Renal cortex interstitium (tissue), 11 donors: ENCODE data around the gene RFX4. TPM values are rescaled to one million over a fixed set of nuclear protein-coding genes. Genes with fewer than 3 reads are reported as not detected.
"Not testable (repeated sequence)": the region's sequence is repeated elsewhere in the genome, so short reads cannot be mapped to it uniquely, and the experiment has no call there.

Source experiments
- DNase-seq, 11 donors: peaks; one replicate each; pipeline ENCODE4 v3.0.0-alpha.2; 2013; ENCODE audit warnings: low read depth in 9 of 11, low spot score in 4 of 11; ENCODE audit errors: extremely low read depth in 1 of 11
- polyA plus RNA-seq, 3 donors: library from polyadenylated mRNA; unstranded; fragments of 120-200 nt; gene quantifications; one replicate each; pipeline ENCODE4 v1.2.1, GENCODE V29; 2013; ENCODE audit not compliant: insufficient read length in 3 of 3

RFX4 gene
- polyA plus RNA-seq, 3 donors = 0.06 to 0.26 TPM; not detected in 1

DNA sequence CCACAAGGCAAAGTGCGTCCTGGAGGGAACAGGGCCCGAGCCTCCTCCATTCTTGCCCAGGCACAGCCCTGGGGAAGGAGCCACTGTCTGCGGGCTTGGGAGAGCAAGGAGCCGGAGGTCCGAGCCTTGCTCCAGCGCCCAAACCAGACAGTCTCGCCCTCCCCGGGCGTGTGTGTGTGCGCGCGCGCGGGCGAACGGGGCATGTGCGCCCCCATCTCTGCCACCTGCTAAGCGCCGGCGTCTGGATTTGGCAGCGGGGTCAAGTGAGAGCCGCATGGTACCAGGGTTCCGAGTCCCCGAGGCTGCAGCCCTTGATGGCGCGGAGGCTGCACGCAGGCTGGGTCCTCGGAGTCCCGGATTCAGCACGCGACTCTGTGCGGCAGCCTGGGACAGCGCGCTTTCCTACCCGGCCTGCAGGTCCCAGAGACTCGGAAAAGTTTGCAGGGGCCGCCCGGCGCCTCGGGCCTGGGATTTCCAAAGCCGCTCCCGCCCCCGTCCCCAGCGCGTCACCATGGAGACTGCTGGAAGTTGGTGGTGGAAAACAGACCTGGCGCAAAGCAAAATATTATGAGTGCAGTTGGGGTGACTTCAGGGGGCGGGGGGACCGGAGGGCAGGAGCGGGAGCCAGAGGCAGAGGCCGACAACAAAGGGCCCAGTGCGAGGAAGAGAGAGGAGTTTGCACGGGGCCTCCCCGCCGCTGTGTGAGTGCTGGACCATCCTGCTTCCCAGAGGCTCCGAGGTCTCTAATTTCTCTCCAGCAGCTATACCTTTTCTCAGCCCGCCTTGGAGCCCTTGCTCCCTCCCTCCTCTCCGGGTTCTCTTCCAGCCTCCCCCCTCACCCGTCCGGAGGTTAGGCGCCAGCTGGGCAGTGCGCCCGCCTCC, 4.2 kb downstream of the RFX4 start:
- DNase-seq = no peak

DNA sequence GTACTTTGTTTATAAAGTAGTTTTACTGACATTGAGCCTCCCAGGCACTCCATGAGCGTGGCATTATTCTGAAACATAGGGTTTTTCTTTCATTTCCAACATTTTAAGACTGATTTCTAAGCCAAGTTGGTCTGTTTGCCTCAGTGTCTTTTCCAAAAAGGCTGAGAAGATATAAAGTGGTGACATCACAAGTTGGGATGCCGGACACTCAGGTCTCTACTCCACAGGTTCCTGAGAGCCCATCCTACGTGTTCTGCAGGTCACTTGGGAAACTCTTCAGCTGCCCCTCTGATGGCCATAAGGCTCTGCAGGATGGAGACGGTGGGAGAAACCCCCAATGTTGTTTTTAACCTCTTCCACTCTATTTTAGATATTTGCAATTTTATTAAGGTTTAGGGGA, 6.0 kb downstream of the RFX4 start:
- no peak for DNase-seq

DNA sequence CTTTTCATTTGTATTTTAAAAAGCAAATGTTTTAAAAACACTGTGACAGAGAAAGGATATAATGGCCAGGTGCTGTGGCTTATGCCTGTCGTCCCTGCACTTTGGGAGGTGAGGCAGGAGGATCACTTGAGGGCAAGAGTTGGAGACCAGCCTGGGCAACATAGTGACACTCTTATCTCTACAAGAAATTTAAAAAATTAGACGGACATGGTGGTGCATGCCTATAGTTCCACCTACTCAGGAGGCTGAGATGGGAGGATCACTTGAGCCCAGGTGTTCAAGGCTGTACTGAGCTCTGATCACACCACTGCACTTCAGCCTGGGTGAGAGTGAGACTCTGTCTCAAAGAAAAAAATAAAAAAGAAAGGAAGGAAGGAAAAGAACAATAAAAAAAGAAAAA, 7.8 kb downstream of the RFX4 start:
- DNase-seq = no peak

DNA sequence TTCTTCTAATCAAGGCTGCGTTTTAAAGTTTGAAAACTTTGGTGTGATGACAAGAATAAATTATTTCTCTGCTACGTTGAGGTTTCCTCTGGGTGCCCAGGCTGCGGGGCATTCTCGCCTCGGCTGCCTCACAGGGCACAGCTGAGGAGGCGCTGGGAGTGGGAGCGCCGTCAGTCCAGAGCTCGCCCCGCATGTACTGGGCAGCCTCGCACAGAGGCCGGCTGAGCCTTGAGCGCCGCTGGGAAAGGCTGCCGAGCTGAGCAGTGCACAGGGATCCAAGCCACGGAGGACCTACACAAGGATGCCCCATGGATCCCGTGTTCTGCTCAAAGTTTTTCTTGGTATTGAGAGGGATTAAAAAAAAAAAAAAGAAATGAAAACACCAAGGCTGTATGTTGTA, 11.6 kb downstream of the RFX4 start:
- no peak for DNase-seq

DNA sequence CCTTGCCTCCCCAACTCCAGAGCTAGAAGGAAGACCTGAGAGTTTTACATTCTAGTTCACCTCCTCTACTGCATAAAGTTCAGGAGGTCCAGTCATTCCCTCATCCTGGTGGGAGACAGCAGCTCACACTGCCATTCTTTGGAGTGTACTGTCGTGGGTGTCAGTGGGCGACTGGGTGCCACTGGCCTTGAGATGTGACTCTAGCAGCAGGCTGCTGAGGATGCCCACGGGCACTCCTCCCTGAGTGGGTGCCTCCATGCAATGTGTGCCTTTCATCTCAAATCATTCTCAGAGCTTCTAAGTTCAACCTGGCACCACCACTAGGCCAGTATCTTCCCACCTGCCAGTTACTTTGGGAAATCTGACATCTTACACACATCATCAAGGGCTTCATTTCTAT, 12.5 kb downstream of the RFX4 start:
- DNase-seq = no peak

DNA sequence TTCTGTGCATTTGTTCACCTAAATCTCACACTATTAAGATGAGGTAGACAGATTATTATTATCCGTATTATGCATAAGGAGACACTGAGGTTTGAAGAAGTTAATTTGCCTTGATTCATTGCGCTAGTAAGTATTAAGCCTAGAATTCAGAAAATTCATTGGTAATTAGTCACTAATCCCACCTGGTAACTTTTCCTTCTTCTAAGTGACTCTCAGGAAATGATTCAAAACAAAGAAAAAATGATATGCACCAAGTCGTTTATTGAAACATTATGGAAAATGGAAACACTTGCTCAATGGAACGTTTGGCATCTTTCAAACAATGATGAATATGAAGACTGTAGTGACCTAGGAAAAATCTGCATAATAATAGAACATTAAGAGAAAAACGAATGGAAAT, 15.2 kb downstream of the RFX4 start:
- DNase-seq = no peak

DNA sequence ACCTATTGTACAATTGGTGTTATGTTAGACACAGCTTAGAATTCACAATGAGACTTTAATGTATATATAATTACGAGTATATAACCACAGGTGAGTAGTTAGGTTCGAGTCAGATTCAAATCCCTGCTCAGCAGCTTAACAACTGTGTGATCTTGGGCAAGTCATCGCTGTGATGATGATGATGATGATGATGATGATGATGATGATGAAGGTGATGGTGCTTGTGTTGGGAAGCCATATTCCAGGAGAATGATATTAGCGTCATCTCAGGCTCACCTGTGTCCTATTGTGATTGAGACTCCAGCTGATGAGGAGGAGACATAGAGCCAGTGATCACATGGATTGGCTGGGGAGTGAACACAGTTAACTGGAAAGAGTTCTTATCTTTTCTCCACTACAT, 16.5 kb downstream of the RFX4 start:
- DNase-seq = no peak

DNA sequence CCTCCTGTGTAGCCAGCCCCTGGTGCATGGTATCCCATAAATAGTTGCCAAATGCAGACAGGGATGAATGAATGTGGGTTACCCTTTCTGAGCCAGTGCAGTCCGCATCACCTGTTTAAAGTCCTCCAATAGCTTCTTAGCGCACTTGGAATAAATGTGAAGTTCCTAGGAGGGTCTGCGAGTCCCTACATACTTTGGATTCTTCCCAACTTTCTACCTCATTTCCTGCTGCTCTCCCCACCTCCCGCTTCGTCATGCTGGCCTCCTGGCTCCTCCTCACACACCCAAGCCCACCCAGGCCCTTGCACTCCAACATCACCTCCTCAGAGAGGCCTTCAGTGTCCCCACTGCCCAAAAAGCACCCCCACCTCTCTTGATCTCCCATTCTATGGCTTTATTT, 17.7 kb downstream of the RFX4 start:
- no peak for DNase-seq

DNA sequence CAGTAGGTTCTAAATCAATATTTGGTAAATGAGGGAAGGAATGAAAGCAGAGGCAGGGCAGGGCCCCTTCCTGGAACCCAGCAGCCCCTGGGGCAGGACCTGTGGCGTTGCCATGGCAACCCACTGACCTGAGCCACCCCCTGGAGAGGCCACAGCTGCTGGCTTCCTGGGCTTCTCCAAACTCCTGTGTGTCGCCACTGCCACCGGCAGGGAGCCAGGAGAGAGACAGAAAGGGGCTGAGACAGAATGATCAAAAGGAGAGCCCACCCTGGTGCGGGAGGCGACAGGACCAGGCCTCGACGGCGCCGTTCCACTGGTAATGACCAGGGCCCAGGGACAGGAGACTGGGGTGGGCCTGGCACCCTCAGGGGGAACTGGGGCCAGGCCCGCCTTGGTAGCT, 18.2 kb downstream of the RFX4 start:
- DNase-seq = no peak

DNA sequence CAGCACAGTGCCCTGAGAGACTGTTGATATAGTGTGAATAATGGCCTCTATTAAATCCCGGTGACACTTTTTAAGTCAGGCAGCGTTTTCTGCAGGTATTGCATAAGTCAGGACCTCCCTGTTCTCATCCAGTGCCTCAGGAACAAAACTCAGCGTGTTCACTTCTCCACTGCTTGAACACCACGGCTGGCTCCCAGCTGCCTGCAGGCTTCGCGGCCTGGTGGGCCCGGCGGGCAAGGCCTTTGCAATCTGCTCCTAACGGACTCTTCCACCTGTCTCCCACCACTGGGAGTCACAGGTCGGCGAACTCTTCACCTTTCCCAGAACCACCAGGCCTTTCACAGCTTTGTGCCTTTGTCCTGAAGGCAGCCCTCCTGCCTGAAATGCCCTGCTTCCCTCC, 18.7 kb downstream of the RFX4 start:
- DNase-seq = no peak

DNA sequence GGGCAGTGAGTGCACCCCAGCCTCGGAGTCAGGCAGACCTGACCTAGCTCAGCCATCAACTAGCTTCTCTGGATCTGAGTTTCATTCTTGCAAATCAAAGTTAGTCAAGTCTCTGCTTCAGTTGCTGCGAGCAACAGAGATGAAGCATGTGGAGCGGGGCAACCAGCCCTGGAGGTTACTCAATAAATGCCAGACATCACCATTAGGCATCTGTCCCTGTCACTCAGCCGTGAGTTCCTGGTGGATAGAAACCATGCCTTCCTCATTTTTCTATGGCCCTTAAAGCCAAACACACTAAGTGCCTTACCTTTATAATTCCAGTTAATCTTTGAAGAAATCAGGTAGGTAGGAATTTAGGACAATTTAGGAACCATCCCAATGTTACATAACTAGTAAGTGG, 19.3 kb downstream of the RFX4 start:
- no peak for DNase-seq

DNA sequence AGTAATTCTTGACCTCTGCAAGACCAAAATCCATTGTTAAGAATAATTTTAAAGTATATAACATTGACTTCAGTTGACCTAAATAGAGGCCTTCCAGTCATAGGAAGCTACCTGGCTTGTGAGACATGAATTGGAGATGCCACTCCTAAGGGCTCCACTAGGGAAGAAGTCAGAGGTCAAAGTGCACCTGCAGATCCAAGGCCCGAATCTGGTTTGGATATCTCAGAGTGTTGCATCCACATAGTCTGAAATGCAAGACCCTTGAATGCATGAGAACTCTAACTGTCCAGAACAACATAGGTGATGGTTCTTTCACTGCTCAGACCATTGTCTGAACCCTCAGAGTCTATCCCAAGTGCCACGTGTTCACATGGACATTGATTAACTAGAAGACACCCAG, 22.4 kb downstream of the RFX4 start:
- DNase-seq = no peak

DNA sequence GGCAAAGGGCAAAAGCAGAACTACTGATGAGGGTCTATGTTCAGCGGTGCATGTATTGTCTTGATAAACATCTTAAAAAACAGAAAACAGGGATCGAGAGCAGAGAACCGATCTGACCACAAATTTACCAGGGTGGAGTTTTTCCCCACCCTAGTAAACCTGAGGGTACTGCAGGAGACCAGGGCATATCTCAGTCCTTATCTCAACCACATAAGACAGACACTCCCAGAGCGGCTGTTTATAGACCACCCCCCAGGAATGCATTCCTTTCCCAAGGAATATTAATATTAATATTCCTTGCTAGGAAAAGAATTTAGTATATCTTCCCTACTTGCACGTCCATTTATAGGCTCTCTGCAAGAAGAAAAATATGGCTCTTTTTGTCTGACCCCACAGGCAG, 37.8 kb downstream of the RFX4 start:
- DNase-seq = not testable (repeated sequence)

DNA sequence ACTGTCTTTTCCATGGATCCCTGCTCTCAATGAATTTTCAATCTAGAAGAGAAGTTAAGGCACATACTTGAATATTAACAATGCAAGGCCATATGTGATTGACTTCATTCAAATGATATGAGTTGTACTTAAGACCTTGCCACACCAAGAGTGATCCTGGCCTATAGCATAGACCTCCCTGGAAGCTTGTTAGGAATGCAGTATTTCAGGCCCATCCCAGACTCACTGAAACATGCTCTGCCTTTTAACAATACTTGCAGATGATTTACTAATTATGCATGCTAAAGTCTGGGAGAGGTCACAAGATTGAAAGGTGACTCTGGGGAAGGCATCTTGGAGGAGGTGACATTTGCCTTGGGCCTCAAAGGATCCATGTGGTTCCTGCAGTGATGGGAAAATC, 43.2 kb downstream of the RFX4 start:
- no peak for DNase-seq

DNA sequence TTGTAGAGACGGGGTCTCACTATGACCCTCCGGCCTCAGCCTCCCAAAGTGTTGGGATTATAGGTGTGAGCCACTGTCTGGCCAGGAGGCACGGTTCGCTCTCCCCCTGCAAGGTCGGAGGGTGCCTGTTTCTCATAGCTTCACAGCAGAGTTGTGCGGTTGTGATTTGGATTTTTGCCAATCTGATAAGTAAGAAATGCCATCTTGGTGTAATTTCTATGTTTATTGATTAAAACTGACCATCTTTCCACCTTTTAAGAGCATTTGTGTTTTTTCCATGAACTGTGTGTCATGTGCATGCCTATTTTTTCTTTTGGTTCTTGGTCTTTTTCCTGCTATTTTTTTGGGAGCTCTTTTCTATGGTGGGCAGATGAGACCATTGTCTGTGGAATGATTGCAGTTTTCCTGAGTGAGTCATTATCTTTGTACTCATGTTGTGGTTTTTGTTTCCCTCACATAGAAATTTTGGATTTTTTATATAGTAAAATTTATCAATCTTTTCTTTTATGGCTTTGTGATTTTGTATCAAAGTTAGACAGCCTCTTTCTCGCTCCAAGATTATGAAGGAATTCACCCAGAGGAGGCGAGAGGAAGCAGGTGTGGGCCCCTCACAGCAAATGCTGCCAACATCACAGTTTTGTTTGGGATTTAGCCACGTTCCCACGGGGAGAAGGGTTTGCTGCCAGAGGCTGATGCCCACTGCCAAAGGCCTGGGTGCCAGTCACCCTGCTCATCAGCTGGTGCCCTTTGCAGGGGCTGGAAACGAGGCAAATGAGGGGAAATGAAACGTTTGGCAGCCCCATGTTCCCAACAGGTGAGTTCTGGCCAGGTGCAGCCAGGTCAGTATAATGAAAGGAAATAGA, 47.2 kb downstream of the RFX4 start:
- DNase-seq = no peak

DNA sequence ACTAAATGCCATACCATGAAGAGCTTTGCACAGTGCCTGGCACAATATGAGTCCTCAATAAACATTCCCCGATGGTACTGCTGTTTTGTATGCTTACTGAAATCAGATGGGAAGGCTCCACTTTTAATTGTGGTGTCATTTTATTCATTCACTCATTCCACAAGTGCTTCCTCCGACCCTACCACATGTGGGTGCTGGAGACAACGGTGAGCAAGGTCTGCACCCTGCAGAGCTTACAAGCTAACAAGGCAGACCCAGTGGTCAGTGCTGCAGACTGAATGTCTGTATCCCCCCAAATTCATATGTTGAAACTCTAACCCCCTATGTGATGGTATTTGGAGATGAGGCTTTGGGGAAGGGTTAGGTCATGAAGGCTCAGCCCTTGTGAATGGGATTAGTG, 48.3 kb downstream of the RFX4 start:
- DNase-seq = no peak

DNA sequence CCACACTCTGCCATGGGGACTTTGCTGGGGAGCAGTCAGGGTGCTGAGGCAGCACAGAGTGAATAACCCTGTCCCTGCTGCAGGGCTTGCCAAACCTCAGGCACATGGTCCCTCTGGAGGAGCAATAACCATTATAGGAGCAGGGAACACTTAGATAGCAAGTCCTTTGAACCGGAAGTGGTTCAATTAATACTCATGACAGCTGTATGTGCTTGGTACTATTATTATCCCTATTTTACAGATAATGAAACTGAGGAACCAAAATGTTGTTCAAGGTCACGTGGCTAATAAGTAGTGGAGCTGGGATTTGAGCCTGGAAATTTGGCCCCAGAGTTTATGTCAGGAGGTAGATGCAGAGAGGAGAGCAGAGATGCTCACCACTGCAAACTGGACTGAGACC, 49.0 kb downstream of the RFX4 start:
- no peak for DNase-seq

DNA sequence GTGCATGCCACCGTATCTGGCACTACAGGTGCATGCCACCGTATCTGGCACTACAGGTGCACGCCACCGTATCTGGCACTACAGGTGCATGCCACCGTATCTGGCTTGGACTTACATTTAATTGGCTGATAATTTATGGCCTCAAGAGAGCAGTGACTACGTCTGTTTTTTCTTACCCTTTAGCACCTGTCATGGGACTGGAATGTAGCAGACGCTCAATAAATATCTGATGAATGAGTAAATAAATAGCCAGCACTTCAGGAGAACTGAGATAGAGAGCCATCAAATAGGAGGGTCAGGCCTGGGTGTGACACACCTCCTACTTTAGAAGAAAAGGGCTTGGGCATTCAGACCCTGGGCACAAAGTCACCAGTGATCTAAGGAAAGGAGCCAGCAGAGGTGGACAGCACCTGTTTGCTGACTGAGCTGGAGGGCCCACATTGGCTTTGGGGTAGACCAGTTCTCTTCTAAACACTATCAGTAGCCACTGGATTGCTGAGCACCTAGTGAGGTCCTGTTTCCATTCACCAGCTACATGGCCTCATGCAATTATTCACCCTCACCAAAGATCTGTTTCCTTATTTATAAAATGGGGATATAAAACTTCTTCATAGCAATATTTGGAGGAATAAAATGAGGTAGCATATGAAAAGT, 50.1 kb downstream of the RFX4 start:
- DNase-seq = no peak

DNA sequence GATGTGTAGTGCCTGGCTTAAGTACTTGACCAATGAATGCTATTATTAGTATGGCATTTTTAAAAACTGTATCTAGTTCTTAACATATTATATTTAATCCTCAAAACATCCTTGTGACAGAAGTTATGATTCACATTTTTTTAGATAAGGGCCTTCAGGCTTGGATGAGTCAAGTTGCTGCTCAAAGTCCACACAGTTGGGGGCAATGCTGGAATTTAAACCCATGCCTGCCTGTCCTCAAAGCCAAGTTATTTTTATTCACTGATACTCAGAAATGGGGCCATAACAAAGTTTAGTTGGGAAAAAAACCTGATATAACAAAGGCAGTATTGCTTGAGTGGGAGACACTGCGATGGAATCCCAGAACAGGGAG, 50.6 kb downstream of the RFX4 start:
- no peak for DNase-seq

DNA sequence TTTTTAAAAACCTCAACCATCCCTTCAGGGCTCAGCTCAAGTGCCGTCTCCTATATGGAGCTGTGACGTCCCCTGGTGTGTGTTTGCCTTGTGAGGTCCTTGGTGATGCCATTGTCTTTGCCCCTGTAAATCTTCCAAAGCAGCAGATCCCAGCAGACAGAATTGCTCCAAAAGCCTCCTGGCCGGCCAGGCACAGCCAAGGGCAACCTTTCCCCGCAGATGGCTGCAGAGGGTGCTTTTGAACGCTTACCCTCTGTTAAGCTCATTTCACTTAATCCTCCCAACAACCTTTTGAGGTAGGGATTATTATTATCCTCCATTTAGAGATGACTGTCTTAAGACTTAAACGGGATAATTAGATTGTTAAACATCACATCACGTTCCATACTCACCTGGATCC, 51.4 kb downstream of the RFX4 start:
- DNase-seq = no peak
